Loucy (cell line): Measurements from ENCODE around the gene PTPA.

Source experiments
- H2AFZ ChIP-seq: fragments of 200-600 bp; sonication (generic); 2 replicates; pipeline ENCODE4 v1.6.0; 2016; ENCODE audit warnings: antibody characterized with exemption, mild to moderate bottlenecking, low read length, moderate library complexity
- H3F3A ChIP-seq: fragments of 200-600 bp; 2 replicates; pipeline ENCODE4 v1.6.0; 2016; ENCODE audit warnings: antibody characterized with exemption, low read depth, mild to moderate bottlenecking
- H3K27me3 ChIP-seq: fragments of 200-600 bp; sonication (generic); 2 replicates; pipeline ENCODE4 v1.6.1; 2014; ENCODE audit warnings: low read length, mild to moderate bottlenecking; ENCODE audit not compliant: insufficient read depth, poor library complexity, severe bottlenecking
- H3K36me3 ChIP-seq: fragments of 200-600 bp; sonication (generic); 2 replicates; pipeline ENCODE4 v1.6.1; 2016; ENCODE audit warnings: low read length; ENCODE audit not compliant: insufficient read depth
- H3K4me1 ChIP-seq: fragments of 200-600 bp; sonication (generic); 2 replicates; pipeline ENCODE4 v1.5.1; 2014; ENCODE audit warnings: low read length, mild to moderate bottlenecking; ENCODE audit not compliant: insufficient read depth, poor library complexity, severe bottlenecking
- H3K4me2 ChIP-seq: fragments of 200-600 bp; sonication (generic); 2 replicates; pipeline ENCODE4 v1.6.0; 2014; ENCODE audit warnings: antibody characterized with exemption, low read length, low read depth, mild to moderate bottlenecking; ENCODE audit not compliant: poor library complexity, severe bottlenecking
- H3K4me3 ChIP-seq: fragments of 200-600 bp; sonication (generic); 2 replicates; pipeline ENCODE4 v1.5.1; 2014; ENCODE audit warnings: low read length, mild to moderate bottlenecking, mixed read lengths; ENCODE audit not compliant: poor library complexity, severe bottlenecking
- H3K79me2 ChIP-seq: fragments of 200-600 bp; sonication (generic); 2 replicates; pipeline ENCODE4 v1.6.1; 2014; ENCODE audit warnings: low read length; ENCODE audit not compliant: insufficient read depth
- H3K9ac ChIP-seq: fragments of 200-600 bp; sonication (generic); 2 replicates; pipeline ENCODE4 v1.6.0; 2014; ENCODE audit warnings: mild to moderate bottlenecking, low read depth, low read length, moderate library complexity; ENCODE audit not compliant: poor library complexity, severe bottlenecking
- H3K9me2 ChIP-seq: fragments of 200-600 bp; sonication (generic); replicated peaks from 2 replicates; pipeline ENCODE4 v1.6.1; 2016; ENCODE audit warnings: low read depth, low read length, mixed read lengths
- H3K9me3 ChIP-seq: fragments of 200-600 bp; sonication (generic); 2 replicates; pipeline ENCODE4 v1.6.1; 2014; ENCODE audit warnings: mild to moderate bottlenecking, antibody characterized with exemption, low read length, low read depth; ENCODE audit not compliant: insufficient read depth
- H4K20me1 ChIP-seq: fragments of 200-600 bp; sonication (generic); 2 replicates; pipeline ENCODE4 v1.6.0; 2014; ENCODE audit warnings: antibody characterized with exemption, low read length, mild to moderate bottlenecking; ENCODE audit not compliant: insufficient read depth, poor library complexity, severe bottlenecking
- EZH2phosphoT487 ChIP-seq: fragments of 200-600 bp; IDR thresholded peaks from 2 replicates; pipeline ENCODE4 v1.6.1; 2018; ENCODE audit warnings: antibody characterized with exemption, mild to moderate bottlenecking, moderate library complexity, borderline replicate concordance
- TF ChIP-seq, protein P1 (sequence below): fragments of 200-600 bp; sonication (generic); conservative IDR thresholded peaks from 2 replicates; pipeline ENCODE4 v1.5.1; 2014; ENCODE audit warnings: mild to moderate bottlenecking, antibody characterized with exemption, low read length

The PTPA gene

DNA sequence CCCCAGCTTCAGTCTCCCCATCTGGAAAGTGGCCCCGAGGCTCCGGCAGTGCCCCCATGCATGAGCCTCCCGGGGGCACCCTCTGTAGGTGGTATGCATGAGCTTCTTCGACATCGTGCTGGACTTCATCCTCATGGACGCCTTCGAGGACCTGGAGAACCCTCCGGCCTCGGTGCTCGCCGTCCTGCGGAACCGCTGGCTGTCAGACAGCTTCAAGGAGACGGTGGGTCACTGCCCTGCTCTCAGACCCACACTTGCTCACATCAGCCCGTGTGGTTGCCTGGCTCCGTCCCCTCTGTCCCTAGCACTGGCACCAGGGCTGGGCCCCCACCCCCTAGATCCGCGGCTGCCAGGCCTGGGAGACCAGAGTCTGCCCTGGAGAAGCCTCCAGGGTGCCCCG, 43.1 kb upstream of the PTPA start:
- peak overlapping the region; percentile 85 for H3K9ac ChIP-seq
- no peaks in the 10 kb centered on the region for H3K9me2 ChIP-seq
- H4K20me1 ChIP-seq = no peaks in the 10 kb centered on the region
- H3K36me3 ChIP-seq = no peaks in the 10 kb centered on the region
- TF ChIP-seq, protein P1, sequence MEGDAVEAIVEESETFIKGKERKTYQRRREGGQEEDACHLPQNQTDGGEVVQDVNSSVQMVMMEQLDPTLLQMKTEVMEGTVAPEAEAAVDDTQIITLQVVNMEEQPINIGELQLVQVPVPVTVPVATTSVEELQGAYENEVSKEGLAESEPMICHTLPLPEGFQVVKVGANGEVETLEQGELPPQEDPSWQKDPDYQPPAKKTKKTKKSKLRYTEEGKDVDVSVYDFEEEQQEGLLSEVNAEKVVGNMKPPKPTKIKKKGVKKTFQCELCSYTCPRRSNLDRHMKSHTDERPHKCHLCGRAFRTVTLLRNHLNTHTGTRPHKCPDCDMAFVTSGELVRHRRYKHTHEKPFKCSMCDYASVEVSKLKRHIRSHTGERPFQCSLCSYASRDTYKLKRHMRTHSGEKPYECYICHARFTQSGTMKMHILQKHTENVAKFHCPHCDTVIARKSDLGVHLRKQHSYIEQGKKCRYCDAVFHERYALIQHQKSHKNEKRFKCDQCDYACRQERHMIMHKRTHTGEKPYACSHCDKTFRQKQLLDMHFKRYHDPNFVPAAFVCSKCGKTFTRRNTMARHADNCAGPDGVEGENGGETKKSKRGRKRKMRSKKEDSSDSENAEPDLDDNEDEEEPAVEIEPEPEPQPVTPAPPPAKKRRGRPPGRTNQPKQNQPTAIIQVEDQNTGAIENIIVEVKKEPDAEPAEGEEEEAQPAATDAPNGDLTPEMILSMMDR = no peak
- TF ChIP-seq EZH2phosphoT487 = no peak
- H3F3A ChIP-seq = peaks cover 11% of the 10 kb centered on the region; the same call in 1 of the 2 replicates
- peaks cover 20% of the 10 kb centered on the region; the same call in 1 of the 2 replicates for H3K79me2 ChIP-seq
- H2AFZ ChIP-seq = no peak overlapping the region
- H3K4me1 ChIP-seq = peaks cover 45% of the 10 kb centered on the region
- H3K9me3 ChIP-seq = no peaks in the 10 kb centered on the region
- H3K4me2 ChIP-seq = peak overlapping the region; percentile 85
- peak overlapping the region; percentile 68 for H3K4me3 ChIP-seq
- no peaks in the 10 kb centered on the region for H3K27me3 ChIP-seq

DNA sequence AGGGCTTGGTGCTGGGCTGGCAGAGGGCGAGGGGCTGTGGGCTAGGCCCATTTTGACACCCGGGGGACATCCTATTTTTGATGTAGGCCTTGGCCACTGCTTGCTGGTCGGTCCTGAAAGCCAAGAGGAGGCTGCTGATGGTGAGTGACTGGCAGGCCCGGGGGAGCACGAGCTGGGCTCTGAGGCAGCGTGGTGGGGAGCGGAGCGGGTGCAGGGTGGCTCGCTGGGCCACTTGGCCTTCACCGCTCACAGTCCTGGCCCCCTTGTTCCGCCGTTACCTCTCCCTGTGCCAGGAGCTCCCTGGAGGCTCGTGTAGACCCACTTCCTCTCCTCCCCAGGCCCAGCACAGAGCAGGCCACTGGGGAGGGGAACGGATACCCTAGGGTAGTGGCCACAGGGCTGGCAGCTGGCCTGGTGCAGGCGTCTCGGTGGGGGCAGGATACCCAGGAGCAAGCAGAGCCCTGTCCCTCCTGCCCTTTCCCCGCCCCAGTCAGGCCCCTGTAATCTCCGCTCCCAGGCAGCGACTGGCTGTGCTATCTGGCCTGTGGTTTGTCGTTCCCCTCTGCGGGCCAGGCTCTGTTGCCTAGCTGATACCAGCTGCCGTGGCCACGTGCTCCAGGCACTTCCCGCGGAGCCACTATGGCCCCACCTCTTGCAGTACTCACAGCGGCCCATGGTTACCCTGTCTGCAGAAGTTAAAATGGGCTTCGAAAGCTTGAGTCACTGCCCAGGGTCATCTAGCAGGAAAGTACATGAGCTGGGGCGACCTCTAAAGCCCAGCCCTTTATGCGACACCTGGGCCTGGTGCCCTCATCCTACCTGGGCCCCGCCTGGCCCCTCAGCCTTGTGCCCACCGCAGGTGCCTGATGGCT, 42.0 kb upstream of the PTPA start:
- Histone ChIP-seq H3K4me3 (peak overlapping the region; percentile 68), H3F3A (peaks cover 11% of the 10 kb centered on the region; the same call in 1 of the 2 replicates), H3K4me1 (peaks cover 45% of the 10 kb centered on the region), H3K79me2 (peaks cover 20% of the 10 kb centered on the region; the same call in 1 of the 2 replicates), H2AFZ (no peak overlapping the region), H3K9me2 (no peaks in the 10 kb centered on the region), H3K9me3 (no peaks in the 10 kb centered on the region), H3K4me2 (peak overlapping the region; percentile 90), H4K20me1 (no peaks in the 10 kb centered on the region), H3K9ac (peak overlapping the region; percentile 89), H3K27me3 (no peaks in the 10 kb centered on the region), H3K36me3 (no peaks in the 10 kb centered on the region)
- TF ChIP-seq, protein P1 = no peak
- no peak for TF ChIP-seq EZH2phosphoT487

- Histone ChIP-seq H3F3A (peaks cover 11% of the 10 kb centered on the region; the same call in 1 of the 2 replicates), H3K9me2 (no peaks in the 10 kb centered on the region), H3K27me3 (no peaks in the 10 kb centered on the region), H3K4me2 (peak overlapping the region; percentile 90), H3K4me3 (peak overlapping the region; percentile 68), H3K36me3 (no peaks in the 10 kb centered on the region), H3K9me3 (no peaks in the 10 kb centered on the region), H3K4me1 (peaks cover 45% of the 10 kb centered on the region), H2AFZ (no peak overlapping the region), H3K79me2 (peaks cover 20% of the 10 kb centered on the region; the same call in 1 of the 2 replicates), H4K20me1 (no peaks in the 10 kb centered on the region), H3K9ac (peak overlapping the region; percentile 89)
- TF ChIP-seq, protein P1 = no peak
- no peak for TF ChIP-seq EZH2phosphoT487
Observed at GRCh38 chr9:129069862-129070641, 41.2 kb upstream of the PTPA start.
